Renal cortex interstitium (tissue), 11 donors: ENCODE data around the gene ADNP2. TPM values are rescaled to one million over a fixed set of nuclear protein-coding genes. Genes with fewer than 3 reads are reported as not detected.
A peak's percentile ranks its signal among the peaks of the same experiment; 100 is the strongest.

Experiments
- DNase-seq, 11 donors: peaks; one replicate each; pipeline ENCODE4 v3.0.0-alpha.2; 2013; ENCODE audit warnings: low read depth in 9 of 11, low spot score in 4 of 11; ENCODE audit errors: extremely low read depth in 1 of 11
- polyA plus RNA-seq, 3 donors: library from polyadenylated mRNA; unstranded; fragments of 120-200 nt; gene quantifications; one replicate each; pipeline ENCODE4 v1.2.1, GENCODE V29; 2013; ENCODE audit not compliant: insufficient read length in 3 of 3

Gene ADNP2
- polyA plus RNA-seq, 3 donors: 22.6 to 27.8 (median 24.3) TPM

DNA sequence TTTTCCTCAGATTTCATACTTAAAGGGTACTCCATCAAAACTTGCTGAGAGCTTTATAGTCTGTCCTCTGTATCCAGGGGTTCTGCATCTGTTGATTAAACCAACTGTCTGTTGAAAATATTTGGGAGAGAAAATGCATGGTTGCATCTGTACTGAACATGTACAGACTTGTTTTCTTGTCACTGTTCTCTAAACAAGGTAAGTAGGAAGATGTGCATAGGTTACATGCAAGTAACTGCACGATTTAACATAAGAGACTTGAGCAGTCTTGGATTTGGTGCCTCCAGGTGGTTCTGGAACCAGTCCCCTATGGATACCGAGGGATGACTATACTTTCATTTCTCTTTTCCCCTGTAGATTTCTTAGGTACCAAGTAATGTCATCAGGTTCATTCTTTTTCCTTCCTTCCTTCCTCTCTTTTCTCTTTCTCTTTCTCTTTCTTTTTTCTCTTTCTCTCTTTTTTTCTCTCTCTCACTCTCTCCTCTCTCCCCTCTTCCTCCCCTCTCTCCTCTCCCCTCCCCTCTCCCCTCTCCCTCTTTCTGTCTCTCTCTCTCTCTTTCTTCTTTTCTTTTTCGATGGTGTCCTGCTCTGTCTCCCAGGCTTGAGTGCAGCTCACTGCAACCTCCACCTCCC, 23.2 kb downstream of the ADNP2 start:
- no peak for DNase-seq

DNA sequence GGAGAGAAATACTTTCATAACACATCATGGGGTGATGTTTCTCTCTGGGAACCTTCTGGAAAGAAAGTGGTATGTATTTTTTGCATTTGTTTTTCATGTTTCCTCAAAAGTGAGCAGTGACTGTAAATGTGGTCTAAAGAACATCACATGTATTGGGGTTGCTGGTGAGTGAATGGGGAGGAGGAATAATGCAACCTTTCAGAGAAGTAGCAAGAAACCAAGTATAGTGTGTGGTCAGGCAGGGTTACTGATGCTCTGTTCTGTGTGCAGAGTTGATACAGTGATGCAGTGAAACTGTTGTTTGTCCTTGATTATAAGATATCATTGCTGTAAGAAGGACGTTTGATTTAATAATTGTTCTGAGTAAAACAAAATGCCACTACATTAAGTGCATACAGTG, 24.1 kb downstream of the ADNP2 start:
- no peak for DNase-seq

DNA sequence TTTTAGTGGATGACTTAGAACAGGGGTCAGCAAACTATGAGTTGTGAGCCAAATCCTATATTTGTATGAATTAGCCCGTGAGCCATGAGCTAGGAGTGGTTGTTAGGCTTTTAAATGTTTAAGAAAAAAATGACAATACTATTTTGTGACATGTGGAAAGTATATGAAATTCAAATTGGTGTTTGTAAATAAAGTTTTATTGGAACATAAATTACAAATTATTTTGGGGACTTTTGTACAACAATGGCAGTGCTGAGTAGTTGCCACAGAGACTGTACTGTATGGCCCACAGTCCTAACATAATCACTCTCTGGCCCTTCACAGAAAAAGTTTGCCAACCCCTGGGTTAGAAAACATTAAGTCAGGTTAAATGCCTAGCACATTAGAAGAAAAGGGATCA, 26.1 kb downstream of the ADNP2 start:
- DNase-seq: no peak

DNA sequence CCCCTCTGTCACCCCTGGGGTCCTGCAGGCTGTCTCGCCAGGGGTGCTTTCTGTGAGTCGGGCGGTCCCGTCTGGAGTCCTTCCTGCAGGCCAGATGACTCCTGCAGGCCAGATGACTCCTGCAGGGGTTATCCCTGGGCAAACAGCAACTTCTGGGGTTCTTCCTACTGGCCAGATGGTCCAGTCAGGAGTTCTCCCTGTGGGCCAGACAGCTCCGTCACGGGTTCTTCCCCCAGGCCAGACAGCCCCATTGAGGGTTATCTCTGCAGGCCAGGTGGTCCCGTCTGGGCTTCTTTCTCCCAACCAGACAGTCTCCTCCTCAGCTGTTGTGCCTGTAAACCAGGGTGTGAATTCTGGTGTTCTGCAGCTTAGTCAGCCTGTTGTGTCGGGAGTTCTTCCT, 27.6 kb downstream of the ADNP2 start:
- DNase-seq: no peak

DNA sequence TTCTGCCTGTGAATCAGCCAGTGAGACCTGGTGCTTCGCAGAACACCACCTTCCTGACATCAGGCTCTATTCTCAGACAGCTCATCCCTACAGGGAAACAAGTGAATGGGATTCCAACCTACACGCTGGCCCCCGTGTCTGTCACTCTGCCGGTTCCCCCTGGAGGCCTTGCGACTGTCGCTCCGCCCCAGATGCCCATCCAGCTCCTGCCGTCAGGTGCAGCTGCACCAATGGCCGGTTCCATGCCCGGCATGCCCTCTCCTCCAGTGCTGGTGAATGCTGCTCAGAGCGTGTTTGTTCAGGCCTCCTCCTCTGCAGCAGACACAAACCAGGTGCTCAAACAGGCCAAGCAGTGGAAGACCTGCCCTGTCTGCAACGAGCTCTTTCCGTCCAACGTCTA, 28.1 kb downstream of the ADNP2 start:
- no peak for DNase-seq

DNA sequence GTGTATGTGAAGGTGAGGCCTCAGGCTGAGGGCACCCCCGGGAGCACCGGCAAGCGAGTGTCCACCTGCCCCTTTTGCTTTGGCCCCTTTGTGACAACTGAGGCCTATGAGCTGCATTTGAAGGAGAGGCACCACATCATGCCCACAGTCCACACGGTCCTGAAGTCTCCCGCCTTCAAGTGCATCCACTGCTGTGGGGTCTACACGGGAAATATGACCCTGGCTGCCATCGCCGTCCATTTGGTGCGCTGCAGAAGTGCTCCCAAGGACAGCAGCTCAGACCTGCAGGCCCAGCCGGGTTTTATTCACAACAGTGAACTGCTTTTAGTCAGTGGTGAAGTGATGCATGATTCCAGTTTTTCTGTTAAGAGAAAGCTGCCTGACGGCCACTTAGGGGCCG, 28.9 kb downstream of the ADNP2 start:
- no peak for DNase-seq

DNA sequence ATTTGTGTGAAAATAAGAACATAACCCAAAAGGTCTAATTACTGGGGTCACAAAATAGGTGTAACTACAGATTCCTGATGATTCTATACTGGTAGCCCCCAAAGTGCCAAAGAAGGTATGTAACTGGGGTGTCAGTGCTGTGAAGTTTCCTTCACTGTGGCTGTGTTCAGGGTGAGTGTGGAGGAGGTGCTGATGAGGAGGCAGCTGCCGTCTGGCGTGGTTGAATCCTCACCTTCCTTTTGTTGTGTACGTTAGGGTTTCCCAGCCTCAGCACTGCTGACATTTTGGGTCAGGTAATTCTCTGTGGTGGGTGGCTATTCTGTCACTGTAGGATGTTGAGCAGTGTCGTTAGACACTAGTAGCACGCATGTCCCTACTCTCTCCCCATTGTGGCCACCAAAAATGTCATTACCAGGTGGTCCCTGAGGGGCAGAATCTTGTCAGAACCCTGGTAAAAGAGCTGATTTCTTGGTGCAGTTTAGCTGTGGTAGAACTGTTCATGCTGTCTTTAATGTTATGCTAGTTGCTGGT, 31.5 kb downstream of the ADNP2 start:
- DNase-seq: no peak

DNA sequence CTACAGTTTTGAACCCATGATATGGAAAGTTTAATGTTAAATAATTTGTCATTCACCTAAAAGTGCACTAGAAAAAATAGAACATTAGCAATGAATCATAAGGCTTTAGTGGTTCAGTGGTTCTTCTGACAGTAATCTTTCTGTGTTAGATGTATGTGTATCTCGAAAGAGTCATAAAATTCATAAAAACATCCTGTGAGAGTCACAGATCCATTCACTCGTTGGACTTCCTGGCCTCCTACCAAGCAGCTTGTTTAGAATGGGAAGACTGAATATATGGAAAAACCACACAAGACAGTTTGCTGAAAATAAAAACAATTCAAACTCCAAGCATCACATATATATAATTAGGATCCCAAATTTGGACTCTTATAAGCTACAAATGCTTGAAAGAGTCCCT, 34.8 kb downstream of the ADNP2 start:
- DNase-seq: no peak

DNA sequence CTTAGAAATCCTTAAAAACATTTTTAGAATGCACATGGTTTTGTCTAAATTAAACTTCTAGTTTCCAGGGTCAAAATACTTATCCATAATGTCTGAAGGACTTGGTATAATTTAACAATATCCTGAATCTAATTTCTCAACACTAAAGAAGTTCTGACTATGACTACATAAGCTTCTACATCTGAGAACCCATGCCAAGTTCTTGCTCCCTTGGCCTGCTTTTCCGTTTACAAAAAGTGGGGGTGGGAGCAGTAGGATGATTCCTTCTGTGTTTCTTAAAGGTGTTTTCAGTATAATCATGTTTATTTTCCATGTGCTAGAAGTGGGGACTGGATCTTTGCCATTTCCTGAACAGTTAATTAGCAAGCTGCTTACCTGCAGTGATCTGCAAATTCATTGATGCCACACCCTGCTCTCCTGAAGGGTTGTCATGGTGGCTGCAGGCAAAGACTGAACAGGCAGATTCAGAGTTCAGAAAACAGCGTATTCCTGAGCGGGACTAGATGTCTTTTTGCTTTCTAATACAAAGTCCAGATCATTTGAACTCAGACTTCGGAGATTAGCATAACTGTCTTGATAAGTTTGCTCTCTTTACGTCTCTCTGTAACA, 36.2 kb downstream of the ADNP2 start:
- no peak for DNase-seq

DNA sequence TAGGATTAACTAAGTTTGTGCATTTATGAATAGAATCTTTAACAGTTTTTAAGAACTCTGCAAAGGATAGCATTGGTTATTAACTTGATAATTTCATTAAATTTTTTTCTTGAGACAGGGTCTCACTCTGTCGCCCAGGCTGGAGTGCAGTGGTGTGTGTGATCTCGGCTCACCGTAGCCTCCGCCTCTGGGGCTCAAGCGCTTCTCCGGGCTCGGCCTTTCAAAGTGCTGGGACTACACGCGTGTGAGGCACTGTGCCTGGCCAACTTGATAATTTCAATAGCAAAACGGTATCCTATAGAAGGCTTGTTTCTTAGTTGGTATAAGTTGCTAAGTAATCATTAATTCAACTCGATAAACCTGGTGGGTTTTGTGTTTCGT, 38.0 kb downstream of the ADNP2 start:
- DNase-seq: no peak

DNA sequence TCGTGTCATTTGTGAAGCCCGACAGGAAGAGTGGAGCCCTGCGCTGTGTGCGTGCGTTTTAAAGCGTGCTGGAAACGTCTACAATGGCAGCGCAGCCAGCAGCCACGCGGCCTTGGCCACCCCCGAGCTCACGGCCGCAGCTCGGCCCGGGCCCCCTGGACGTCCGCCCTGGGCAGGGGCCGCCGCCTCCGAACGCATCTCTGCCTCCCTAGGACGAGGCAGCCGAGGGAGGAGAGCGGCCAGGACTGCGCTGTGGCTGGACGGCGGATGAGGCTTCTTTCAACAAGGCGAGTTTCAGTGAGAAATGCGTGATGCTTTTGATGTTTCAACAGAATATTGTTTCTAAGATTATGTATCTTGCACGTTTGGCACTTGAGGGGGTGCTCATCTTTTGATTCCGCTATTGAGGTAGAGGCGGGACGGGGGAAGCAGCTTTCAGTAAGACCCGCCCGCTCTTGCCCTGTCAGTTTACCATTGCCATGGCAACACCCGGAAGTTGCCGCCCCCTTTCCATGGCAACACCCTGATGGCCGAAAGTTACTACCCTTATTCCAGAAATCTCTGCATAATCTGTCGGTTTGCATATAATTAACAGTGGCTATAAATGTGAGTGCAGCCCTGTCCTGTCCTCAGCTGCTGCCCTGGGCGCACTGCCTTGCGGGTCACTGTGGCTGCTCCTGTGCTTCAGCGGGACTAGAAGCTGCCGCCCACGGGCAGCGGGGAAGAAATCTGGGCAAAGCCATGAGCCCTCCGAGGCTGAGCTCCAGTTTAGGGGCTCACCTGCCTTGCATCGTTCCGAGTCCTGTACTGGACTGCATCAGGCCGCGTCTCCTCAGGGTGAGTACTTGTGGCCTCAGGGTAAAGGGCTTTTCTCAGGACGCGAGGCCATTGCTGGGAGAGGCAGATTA, 38.6 kb downstream of the ADNP2 start:
- DNase-seq: peak; percentile 44 to 88 (median 80)

DNA sequence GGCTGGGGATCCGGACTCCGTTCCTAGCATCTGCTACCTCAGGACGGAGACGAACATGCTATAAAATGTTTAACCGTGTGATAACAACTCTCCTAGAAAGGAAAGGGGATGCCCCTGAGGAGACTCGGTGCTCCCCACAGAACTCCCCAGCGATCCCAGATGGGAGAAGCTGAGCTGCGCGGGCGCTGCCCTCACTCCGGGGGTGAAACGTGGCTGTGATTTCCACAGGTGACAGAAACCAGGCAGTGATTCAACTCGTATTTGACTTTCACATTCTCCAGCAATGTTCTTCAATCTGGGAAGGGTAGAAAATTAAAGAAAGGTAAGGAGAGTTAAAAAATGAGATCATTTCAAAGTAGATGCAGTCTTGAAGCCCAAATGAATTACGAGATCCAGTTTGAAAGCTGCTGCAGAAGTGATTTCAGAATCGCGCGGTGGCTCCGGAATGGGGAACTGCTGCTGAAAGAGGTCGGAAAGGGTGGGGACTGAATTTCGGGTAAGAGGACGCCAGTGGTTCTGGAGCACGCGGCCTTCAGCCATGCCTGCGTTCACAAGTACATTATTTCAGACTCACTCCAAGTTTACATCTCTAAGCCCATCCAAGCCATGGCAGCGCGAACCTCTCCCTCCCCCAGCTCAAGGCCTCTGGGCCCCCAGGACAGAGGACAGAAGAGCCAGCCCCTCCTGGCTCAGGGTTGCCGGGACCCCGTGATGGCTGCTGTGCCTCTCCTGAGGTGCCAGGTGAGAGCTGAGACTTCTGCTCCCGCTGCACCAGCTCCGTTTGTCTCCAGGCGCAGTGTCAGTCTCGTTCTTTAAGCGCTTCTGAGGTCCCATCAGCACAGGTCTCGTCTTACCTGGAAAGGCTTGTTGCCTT, 39.5 kb downstream of the ADNP2 start:
- no peak for DNase-seq

DNA sequence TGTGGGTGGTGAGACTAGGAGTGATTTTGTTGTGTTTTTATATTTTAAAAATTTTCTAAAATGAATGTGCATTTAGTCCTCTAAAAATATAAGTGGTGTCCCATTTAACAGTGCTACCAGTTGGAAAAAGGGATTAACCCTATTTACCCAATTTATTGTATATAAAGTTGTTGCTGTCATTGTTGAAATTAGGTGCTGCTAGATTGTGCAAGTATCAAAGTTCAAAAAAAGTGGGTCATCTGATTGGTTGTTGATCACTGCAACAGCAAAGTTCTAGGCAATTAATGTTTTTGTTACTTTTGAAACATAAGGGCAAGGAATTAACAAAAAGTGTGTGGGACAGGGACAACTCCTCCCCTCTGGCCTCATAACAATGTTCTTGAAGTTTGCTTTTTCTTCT, 40.6 kb downstream of the ADNP2 start:
- DNase-seq: no peak

DNA sequence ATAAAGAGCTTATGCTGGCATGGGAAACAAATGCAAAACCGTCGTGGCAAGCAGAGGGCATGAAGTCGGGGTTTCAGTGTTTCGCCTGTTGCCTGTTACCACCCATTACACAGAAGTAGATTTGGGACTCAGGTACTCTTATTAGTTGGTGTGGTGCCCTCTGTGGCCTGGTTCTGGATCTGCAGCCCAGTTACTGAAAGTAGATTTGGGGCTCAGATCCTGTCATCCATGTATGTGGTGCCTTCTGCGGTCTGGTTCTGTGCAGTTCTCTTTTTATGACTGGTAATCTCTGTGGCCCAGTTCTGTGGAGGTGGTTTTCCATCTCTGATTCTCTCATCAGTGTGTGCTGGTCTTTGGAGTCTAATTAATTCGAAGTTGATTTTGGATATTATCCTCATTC, 45.2 kb downstream of the ADNP2 start:
- DNase-seq: no peak

DNA sequence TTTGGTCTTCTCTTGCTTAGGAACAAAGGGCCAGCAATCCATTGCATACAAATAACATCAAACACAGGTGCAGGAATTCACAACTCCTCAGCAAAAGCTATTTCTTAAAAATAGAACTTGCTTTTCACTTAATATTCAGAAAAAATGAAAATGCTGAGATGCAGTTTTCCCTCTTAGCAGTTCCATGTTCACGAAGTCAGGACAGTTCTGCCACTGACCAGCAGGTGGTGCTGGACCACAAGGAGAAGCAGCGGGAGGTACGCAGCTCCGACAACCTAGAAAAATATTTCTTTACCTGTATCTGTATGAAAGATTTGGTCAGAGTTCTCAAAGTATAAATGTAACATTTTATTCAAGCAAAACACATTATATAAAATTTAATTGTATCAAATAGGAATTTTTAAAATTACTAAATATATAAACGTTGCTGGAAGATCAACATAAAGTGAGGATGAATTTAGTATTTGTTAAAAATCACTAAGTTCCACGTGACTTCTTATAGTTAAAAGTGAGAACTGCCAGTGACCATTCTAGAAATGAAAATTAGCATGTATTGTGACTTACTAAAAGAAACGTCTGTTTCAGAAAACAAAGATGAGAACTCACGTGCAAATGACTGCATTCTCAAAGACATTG, 48.8 kb downstream of the ADNP2 start:
- DNase-seq: peak in 9 of 11 donors; percentile 40 to 77 (median 64)

DNA sequence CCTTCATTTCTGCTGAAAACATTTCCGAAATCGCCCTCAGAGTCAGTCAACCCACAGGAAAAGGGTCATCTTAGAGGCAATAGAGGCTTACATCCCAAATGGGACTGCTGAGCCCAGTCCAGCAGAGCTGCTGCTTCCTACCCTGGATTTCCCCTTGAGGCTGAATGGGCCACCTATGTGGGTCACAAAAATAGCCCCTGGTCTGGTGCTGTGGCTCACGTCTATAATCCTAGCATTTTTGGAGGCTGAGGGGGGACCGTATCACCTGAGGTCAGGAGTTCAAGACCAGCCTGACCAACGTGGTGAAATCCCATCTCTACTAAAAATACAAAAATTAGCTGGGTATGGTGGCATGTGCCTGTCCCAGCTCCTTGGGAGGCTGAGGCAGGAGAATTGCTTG, 49.3 kb downstream of the ADNP2 start:
- DNase-seq: no peak

DNA sequence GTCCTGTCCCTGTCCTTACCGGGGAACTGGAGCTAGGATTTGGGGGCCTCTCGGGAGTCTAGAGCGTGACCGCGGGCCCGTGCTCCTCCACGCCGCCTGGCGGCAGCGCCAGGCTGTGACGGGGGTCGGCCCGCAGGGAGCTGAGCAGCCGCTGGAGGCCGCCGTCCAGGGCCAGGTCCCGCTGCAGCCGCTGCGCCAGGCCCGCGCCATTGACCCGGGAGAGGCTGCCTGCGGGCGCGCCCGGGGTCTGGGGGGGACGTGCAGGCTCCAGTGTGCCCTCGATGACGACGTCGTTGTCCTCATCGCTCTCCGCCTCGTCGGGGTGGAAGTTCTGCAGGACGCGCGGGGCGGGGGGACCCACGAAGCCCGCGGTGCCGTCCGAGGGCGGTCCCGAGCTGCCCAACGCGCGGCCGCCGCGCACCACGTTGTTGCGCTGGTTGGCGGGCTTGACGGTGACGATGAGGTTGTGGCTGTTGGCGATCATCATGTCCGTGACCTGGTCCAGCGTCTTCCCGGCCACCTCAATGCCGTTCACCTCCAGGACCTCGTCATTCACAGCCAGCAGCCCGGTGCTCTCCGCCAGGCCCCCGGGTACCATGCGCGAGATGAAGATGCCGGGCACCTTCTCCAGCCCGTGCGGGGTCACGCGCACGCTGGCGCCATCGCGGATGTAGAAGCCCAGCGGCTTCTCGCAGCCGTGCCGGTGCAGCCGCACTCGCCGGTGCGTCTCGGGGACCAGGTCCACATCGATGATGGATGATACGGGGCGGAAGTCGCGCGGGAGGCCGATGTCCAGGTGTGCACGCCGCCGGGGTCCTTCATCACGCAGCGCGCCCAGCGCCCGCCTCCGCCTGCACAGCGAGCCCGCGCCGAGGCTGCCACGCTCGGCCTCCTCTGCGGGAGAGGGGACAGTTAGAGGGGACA, 50.9 kb downstream of the ADNP2 start:
- peak in 2 of 11 donors; percentile 37 to 51 for DNase-seq
